WTC11 (cell line): ENCODE measurements around the gene TSC22D3.

Source experiments
- ATF2 ChIP-seq: sonication (generic); formaldehyde crosslinking; IDR thresholded peaks from 2 replicates; pipeline ENCODE4 v1.8.1; 2022; ENCODE audit warnings: low read depth, missing genetic modification reagents, borderline replicate concordance
- CREM ChIP-seq: sonication (generic); formaldehyde crosslinking; IDR thresholded peaks from 2 replicates; pipeline ENCODE4 v1.8.1; 2022; ENCODE audit warnings: mild to moderate bottlenecking, missing genetic modification reagents, moderate library complexity
- CTCF ChIP-seq: fragments of 200-600 bp; IDR thresholded peaks from 2 replicates; pipeline ENCODE4 v1.8.0; 2022; ENCODE audit warnings: antibody characterized with exemption
- FOXP1 ChIP-seq: sonication (generic); formaldehyde crosslinking; IDR thresholded peaks from 2 replicates; pipeline ENCODE4 v1.8.0; 2022; ENCODE audit warnings: missing genetic modification reagents, mild to moderate bottlenecking, moderate library complexity, borderline replicate concordance
- JUN ChIP-seq: sonication (generic); formaldehyde crosslinking; IDR thresholded peaks from 2 replicates; pipeline ENCODE4 v1.8.0; 2023; ENCODE audit warnings: mild to moderate bottlenecking, missing genetic modification reagents
- MAX ChIP-seq: sonication (generic); formaldehyde crosslinking; IDR thresholded peaks from 2 replicates; pipeline ENCODE4 v1.8.0; 2022; ENCODE audit warnings: mild to moderate bottlenecking, missing genetic modification reagents
- NFYB ChIP-seq: sonication (generic); formaldehyde crosslinking; conservative IDR thresholded peaks from 2 replicates; pipeline ENCODE4 v1.8.0; 2022; ENCODE audit warnings: low read depth, missing genetic modification reagents
- NR2C2 ChIP-seq: sonication (generic); formaldehyde crosslinking; IDR thresholded peaks from 2 replicates; pipeline ENCODE4 v1.8.0; 2022; ENCODE audit warnings: mild to moderate bottlenecking, missing genetic modification reagents
- RELA ChIP-seq: sonication (generic); formaldehyde crosslinking; IDR thresholded peaks from 2 replicates; pipeline ENCODE4 v1.8.1; 2022; ENCODE audit warnings: missing genetic modification reagents, mild to moderate bottlenecking, borderline replicate concordance
- TEAD4 ChIP-seq: sonication (generic); formaldehyde crosslinking; IDR thresholded peaks from 2 replicates; pipeline ENCODE4 v1.8.0; 2022; ENCODE audit warnings: mild to moderate bottlenecking, missing genetic modification reagents
- ZNF317 ChIP-seq: sonication (generic); formaldehyde crosslinking; IDR thresholded peaks from 2 replicates; pipeline ENCODE4 v1.8.1; 2023; ENCODE audit warnings: low read depth, mild to moderate bottlenecking, moderate library complexity, missing genetic modification reagents, borderline replicate concordance
- ZNF512 ChIP-seq: sonication (generic); formaldehyde crosslinking; IDR thresholded peaks from 2 replicates; pipeline ENCODE4 v1.8.1; 2022; ENCODE audit warnings: missing genetic modification reagents, borderline replicate concordance

GRCh38 chrX:107708762-107709161, 66.8 kb downstream of the TSC22D3 start:
- TF ChIP-seq TEAD4: no peak
- no peak for TF ChIP-seq CTCF
- TF ChIP-seq ZNF317 (CRISPR knock-in tag): no peak
- TF ChIP-seq NFYB (CRISPR knock-in tag): no peak
- TF ChIP-seq JUN (CRISPR knock-in tag): no peak
- no peak for TF ChIP-seq ATF2 (CRISPR knock-in tag)
- no peak for TF ChIP-seq NR2C2 (CRISPR knock-in tag)
- no peak for TF ChIP-seq CREM (CRISPR knock-in tag)
- TF ChIP-seq MAX (CRISPR knock-in tag): no peak
- no peak for TF ChIP-seq ZNF512 (CRISPR knock-in tag)
- no peak for TF ChIP-seq RELA (CRISPR knock-in tag)
- TF ChIP-seq FOXP1 (CRISPR knock-in tag): no peak
